Activated gamma-delta T cell treated with Interleukin-2 at 50 U/mL for 16 hours (primary cell): ENCODE results near the gene CHORDC1.
"Not testable (repeated sequence)": the region's sequence is repeated elsewhere in the genome, so short reads cannot be mapped to it uniquely, and the experiment has no call there.

Source experiments
- DNase-seq: peaks from one replicate; pipeline ENCODE4 v3.0.0-alpha.2; 2020

The CHORDC1 gene

DNA sequence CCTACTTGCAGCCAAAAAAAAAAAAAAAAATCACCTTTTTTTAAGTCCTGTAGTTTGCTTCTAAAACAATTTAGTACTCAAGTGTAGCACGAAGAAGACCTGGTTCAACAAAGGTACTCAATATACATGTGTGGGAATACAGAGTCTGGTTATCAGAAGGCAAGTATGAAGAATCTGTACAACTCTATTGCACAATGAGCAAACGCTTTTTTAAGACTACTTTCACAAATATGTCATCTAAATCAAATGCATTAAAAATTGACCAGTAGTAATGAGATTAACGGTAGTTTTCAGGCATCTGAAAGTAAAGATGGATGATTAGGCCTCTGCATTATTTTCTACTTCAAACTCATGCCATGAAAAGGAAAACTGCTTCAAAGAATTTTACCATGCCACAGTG is 9.5 kb downstream of the CHORDC1 start:
- no peak for DNase-seq

DNA sequence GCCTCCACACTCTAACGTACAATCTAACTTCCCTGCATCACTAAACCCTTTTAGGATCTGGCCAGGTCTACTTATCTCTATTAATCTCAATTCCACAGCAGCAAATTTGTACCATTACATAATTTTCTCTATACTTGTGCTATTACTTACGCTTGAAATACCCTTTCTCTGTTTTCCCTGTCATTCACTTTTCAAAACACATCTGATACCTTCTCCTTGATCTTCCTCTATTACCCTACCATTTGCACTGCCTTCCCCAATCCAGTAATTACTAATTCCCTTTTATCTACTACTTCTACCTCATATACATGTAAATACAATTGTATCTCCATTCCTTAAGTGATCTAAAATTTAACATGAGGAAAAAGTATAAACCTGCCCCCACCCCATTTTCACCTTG is 14.0 kb downstream of the CHORDC1 start:
- no peak for DNase-seq

DNA sequence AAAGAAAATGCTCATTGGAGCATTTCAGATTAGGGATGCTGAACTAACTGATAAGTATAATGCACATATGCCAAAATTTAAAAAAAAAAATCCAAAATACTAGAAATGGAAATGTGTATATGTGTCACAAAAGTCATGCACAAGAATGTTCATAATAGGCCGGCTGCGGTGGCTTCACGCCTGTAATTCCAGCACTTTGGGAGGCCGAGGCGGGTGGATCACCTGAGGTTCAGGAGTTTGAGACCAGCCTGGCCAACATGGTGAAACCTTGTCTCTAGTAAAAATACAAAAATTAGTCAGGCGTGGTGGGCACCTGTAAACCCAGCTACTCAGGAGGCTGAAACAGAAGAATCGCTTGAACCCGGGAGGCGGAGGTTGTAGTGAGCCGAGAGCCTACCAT is 14.9 kb downstream of the CHORDC1 start:
- DNase-seq: not testable (repeated sequence)

DNA sequence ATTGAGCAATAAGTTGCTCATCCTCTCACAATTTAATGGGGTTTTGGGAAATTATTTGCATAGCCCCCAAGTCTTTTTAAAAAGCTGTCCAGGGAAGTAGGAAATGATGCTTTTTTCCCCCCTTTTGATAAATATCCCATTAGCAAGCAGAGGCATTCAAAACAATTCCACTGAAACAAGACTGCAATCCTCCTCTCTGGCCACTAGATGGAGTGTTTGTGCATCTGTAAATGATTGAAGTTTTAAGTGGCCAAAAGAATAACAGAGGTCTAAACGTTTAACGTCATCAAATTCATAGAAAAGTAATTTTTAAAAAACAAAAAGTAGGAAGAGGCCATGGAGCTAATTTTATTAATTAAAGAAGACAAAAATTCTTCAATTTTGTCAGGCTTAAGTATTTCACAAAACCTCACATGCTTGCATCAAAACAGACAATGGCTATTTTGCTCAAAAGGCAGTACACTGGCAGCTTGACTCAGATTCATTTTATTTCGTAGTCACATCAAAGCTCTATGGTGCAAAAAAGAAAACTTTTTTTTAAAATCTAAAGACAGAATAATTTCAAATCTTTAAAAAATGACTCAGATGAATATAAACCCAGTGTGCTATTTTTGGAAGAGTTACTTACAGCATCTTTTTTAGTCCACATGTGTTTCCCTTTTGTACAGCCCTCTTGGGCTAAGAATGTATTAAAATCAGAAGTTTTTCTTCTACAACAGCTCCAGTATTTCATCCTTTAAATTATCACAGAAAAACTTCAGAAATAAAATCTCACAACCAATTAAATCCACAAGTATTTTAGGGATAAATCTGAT is 17.8 kb downstream of the CHORDC1 start:
- peak; percentile 15 for DNase-seq

DNA sequence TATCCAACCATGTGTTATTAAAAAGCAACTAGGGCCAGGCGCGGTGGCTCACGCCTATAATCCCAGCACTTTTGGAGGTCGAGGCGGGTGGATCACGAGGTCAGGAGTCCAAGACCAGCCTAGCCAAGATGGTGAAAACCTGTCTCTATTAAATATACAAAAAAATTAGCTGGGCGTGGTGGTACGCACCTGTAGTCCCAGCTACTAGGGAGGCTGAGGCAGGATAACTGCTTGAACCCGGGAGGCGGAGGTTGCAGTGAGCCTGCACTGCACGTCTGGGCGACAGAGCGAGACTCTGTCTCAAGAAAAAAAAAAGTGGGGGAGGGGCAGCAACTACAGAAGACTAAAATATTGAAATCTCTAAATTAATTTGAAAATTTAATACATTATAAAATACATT is 18.4 kb downstream of the CHORDC1 start:
- DNase-seq: no peak

DNA sequence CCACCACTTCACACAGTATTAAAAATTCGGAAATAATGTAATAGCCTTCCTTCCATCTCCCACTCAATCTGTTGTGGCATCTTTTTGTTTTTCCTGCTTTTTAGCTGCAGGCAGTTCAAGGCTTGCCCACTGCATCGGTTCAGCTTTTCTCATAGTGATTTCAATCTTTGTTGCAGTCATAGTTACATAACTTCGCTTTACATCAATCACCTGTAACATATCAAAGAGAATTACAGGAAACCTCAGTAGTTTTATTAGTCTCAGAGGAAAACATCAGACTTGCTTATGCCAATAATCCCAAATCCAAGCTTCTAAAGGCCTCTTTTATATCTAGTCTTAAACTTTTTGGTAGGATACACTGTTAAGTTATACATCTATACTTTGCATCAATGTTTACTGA is 20.5 kb downstream of the CHORDC1 start:
- no peak for DNase-seq

DNA sequence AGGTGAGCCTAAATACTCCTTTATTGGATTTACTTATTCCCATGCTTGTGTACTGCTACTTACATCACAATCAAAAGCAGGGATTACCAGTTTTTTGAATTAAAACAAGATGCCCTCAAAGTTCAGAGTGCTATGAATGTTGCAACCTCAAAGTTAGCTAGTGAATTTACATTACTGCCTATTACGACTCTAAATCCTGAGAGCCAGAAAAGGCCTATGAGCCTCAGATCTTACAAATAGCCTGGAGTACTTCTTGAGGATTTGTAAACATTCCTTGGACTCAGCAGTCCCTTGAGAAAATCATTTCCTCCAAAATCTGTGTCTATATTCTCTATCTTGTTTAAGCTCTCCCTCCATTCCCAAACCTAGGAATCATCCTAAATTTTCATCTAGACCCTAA is 25.5 kb downstream of the CHORDC1 start:
- DNase-seq: no peak

DNA sequence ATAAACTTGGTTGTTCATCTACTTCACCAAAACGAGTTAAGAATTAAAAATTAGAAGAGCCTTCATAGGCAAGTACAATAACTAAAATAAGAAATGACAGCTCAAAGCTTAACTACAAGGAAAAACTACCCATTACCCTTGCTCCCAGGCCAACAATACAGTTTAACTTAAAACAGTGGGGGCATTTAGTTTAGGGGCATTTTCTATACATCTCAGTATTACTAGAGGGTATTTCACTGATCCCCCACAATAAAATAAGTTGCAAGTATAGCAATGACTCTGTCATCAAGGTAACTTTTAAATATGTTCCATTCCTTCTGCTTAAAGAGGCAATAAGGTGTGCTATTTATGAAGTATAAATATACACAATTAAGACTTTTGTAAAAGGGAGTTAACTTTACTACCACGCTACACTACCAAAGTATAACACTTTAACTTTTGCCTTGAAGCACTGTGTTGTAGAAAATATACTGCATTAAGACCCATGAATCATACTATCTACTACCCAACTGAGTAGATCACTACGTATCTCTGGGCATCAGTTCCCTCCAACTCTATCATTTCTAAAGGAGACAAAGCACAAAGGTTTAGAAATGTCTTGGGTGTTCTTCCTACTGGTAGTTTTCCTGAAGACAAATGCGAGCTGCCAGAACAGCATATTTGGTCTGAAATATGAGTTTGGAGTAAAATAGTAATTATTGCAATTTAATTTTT is 29.8 kb downstream of the CHORDC1 start:
- DNase-seq: no peak

DNA sequence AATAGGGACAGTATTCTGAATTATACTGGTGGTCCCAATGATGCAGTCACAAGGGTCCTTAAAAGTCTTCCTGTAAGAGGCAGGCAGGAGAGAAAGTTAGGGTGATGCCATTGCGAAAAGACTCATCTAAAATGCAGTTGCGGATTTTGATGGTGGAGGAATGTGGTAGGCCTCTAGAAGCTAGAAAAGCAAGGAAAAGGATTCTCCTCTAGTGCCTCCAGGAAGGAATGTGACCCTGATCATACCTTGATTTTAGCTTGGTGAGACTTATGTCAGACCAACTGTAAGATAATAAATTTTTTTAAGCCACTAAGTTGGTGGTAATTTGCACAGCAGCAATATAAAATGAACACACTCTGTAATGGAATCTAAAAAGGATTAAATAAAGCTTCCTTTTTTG is 33.8 kb downstream of the CHORDC1 start:
- no peak for DNase-seq

DNA sequence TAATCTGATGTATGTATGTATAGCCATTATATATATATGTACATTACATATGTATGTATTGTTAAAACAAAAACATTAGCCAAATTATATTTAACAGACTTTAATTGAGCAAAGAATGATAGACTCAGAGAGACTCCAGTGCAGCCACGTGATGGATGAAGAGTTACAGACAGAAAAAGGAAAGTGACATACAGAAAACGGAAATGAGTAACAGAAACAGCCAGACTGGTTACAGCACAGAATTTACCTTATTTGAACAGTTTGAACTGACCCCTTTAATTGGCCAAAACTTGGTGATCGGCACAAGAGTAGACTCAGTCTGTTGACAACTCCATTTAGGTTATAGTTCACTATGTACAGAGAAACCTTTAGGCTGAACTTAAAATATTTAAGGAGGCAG is 35.0 kb downstream of the CHORDC1 start:
- no peak for DNase-seq

DNA sequence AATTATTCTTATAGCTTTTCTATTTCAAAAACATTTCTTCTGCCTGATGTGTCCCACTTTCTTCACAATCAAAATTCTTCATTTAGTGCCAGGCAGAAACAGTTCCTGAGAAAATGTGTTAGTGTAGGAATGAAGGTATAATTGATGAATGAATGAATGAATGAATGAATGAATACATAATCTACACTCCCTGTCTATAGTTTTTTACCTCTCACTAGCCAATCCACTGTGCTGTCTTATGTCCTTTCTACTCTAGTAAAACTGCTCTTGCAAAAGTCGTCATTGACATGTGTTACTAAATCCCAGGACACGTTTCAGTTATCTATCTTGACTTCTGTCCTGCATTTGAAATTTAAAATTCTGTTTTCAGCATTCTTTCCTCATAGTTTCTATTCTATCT is 42.9 kb downstream of the CHORDC1 start:
- no peak for DNase-seq

DNA sequence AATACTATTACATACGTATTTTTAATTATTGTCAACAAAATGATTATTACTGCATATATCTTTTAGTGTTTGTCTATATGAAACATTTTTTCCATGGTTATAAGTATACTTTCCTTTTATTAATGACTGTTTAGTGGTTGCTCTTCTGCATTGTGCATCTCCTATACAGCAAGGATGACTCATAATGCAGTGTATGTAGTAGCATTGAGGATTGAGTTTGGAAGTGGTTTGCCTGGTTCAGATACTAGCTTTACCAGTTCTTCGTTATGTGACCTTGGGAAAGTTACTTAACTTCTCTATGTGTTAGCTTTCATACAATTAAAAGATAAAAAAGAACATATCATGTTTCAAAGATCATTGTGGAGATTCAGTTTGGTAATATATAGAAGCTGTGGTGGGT is 44.1 kb downstream of the CHORDC1 start:
- no peak for DNase-seq

DNA sequence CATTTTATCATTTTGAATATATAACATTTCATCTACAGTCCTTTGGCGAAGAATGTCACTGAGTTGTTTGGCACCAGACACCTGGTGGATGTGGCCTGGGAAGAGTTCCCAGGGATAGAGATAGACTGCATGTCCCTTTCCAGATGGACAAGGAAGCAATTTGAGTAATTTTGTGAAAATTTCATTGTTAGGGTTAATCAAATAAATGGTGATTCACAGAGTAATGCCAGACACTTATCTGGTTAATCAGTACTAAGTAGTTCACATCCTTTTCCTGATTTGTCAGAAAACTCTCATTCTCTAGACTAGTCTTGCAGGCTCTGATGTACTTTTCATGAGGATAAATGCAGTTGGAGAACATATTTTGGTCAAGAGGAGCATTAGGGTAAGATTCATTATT is 46.8 kb downstream of the CHORDC1 start:
- no peak for DNase-seq

DNA sequence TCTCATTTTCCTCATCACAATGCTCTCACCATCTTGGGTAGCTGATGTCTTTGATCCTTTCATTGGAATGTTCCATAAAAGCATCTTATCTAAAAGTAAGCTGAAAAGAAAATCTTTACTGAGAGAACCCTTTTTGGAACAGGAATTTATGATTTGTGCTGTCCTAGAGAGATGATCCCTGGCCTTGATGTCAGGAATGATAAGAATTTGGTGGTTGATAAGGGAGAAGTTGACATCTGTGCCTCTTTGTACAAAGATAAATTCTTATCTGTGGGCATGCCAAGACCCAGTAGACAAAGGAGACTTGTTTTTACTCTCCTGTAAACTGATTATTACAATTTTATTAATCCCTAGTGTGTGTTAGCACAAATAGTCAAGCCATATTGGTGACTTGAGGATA is 51.5 kb downstream of the CHORDC1 start:
- no peak for DNase-seq

DNA sequence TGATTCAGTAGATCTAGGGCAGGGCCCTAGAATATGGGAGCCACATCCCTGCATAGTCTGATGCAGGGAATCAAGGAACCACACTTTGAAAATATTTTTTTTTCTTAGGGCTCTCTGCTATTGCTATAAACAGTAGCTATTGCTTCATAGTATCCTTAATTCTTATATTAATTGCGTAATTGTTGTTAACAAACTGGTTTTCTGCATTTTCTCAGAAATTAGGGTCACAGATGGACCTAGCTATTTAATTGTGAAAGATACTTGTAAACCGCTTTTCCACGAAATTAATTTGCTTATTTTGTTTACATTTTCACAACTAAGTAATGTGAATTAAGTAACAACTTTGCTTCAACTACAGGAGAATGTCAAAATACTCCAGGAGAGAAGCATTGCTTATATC is 54.3 kb downstream of the CHORDC1 start:
- DNase-seq: no peak

DNA sequence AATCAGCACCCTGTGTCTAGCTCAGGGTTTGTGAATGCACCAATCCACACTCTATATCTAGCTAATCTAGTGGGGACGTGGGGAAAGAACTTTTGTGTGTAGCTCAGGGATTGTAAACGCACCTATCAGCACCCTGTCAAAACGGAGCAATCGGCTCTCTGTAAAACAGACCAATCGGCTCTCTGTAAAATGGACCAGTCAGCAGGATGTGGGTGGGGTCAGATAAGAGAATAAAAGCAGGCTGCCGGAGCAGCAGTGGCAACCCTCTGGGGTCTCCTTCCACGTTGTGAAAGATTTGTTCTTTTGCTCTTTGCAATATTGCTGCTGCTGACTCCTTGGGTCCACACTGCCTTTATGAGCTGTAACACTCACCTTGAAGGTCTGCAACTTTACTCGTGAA is 55.1 kb downstream of the CHORDC1 start:
- DNase-seq: not testable (repeated sequence)

DNA sequence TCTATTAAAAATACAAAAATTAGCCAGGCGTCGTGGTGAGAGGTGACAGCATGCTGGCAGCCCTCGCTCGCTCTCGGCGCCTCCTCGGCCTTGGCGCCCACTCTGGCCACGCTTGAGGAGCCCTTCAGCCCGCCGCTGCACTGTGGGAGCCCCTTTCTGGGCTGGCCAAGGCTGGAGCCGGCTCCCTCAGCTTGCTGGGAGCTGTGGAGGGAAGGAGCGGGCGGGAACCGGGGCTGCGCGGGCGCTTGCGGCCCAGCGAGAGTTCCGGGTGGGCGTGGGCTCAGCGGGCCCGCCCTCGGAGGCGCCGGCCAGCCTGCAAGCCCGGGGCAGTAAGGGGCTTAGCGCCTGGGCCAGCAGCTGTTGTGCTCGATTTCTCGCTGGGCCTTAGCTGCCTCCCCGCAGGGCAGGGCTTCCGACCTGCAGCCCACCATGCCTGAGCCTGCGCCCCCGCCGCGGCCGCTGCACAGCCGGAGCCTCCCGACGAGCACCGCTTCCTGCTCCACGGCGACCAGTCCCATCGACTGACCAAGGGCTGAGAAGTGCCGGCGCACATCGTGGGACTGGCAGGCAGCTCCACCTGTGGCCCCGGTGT is 55.8 kb downstream of the CHORDC1 start:
- DNase-seq: not testable (repeated sequence)
